Transverse colon (tissue), 4 donors: ENCODE results near the gene WDR5.

Experiments used
- CTCF ChIP-seq, 5 experiments: fragments of 200-600 bp in 3 of 5; fragments of 450-650 bp in 2 of 5; sonication (generic) in 3 of 5; IDR thresholded peaks; 1 replicate in 2 of 5; 2 replicates in 3 of 5; pipeline ENCODE4 v1.5.1; 2016 to 2017; ENCODE audit warnings: antibody characterized with exemption in 5 of 5, inconsistent platforms in 3 of 5, mild to moderate bottlenecking in 2 of 5, moderate library complexity in 1 of 5
- POLR2AphosphoS5 ChIP-seq, 3 donors: sonication (generic); formaldehyde crosslinking; IDR thresholded peaks; one replicate each; pipeline ENCODE4 v1.6.1; 2016; ENCODE audit warnings: antibody characterized with exemption in 3 of 3

DNA sequence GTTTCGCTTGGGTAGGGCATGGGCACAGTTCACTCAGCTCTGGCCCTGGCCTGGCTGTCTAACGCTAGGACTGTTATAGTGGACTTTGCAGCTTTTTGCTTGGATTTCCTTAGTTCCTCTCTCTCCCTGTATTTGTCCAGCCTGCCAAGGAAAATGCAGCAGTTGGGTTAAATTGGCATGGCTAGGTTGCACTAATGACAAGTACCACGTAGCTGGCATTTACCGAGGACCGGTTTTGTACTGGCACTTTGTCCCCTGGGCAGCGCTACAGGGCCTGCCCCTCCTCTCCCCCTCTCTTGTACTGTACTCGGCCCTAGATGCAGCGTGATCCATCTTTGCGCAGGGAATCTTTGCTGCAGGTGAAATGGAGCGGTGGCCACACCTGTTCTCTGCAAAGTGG is 2.4 kb downstream of the WDR5 start:
- TF ChIP-seq CTCF (IDR thresholded peaks at IDR 0.05) (no peak), POLR2AphosphoS5 (IDR thresholded peaks at IDR 0.05) (no peak)
